HCT116 (cell line): Measurements from ENCODE around the gene F2R. TPM values are rescaled to one million over a fixed set of nuclear protein-coding genes. Genes with fewer than 3 reads are reported as not detected.
A peak's percentile ranks its signal among the peaks of the same experiment; 100 is the strongest.
"Not testable (repeated sequence)": the region's sequence is repeated elsewhere in the genome, so short reads cannot be mapped to it uniquely, and the experiment has no call there.

Experiments used
- ATAC-seq: fragments of 200-7000 bp; cut with Tn5 transposase; 2 replicates; pipeline ENCODE4 v1.9.1; 2020; ENCODE audit warnings: mild to moderate bottlenecking, moderate library complexity
- BruUV-seq: library from RNA; stranded (reverse); fragments of 400-500 nt; replicated peaks from 2 replicates; lab custom pipeline; 2021; lab: Mats Ljungman, UMichigan
- CTCF ChIA-PET: fragments of 300-600 bp; sonication (Branson Sonifier 250); formaldehyde crosslinking; loops from one replicate; lab custom pipeline; 2021; ENCODE audit warnings: antibody characterized with exemption; lab: Charles Lee
- POLR2A ChIA-PET: fragments of 300-600, 350-600 bp; sonication (Branson Sonifier 250); formaldehyde crosslinking; loops from one replicate; lab custom pipeline; 2021; ENCODE audit warnings: antibody characterized with exemption; lab: Charles Lee
- RAD21 ChIA-PET, 2 experiments: fragments of 300-600 bp; sonication (Branson Sonifier 250); formaldehyde crosslinking; loops; one replicate each; lab custom pipeline; 2023; ENCODE audit warnings: low total read pairs in 2 of 2; ENCODE audit not compliant: uncharacterized antibody in 2 of 2, unreplicated experiment in 2 of 2, low non-redundant PET in 1 of 2; lab: Charles Lee
- DNase-seq: peaks from one replicate; pipeline ENCODE4 v3.0.0-alpha.2; 2010; ENCODE audit warnings: low read depth, low spot score
- H2AFZ ChIP-seq: fragments of 200-600 bp; shearing (Covaris generic), sonication (generic); 2 replicates; pipeline ENCODE4 v1.6.1; 2017; ENCODE audit warnings: low read depth, mixed run types, mixed read lengths, antibody characterized with exemption, low read length; ENCODE audit not compliant: poor library complexity, severe bottlenecking
- H3K27ac ChIP-seq: 2 replicates; pipeline ENCODE4 v1.5.1; 2012; ENCODE audit warnings: low read depth, low read length
- H3K27me3 ChIP-seq: fragments of 200-600 bp; sonication (generic); 2 replicates; pipeline ENCODE4 v1.6.1; 2016; ENCODE audit warnings: mixed run types, low read length, mixed read lengths; ENCODE audit not compliant: insufficient read depth
- H3K36me3 ChIP-seq, 2 experiments: fragments of 200-500 bp in 1 of 2; fragments of 200-600 bp in 1 of 2; sonication (Bioruptor generic) in 1 of 2; sonication (generic) in 1 of 2; 2 replicates each; pipeline versions ENCODE4 v1.5.1 to v1.6.1; 2014 to 2016; ENCODE audit warnings: low read length in 2 of 2, inconsistent platforms in 1 of 2, mixed read lengths in 1 of 2, mixed run types in 1 of 2; ENCODE audit not compliant: insufficient read depth in 2 of 2, control insufficient read depth in 1 of 2
- H3K4me1 ChIP-seq, 2 experiments: fragments of 200-600 bp in 1 of 2; sonication (generic) in 1 of 2; 2 replicates each; pipeline versions ENCODE4 v1.5.1 to v1.6.1; 2012 to 2017; ENCODE audit warnings: low read length in 2 of 2, inconsistent platforms in 1 of 2, mild to moderate bottlenecking in 1 of 2, mixed read lengths in 1 of 2, mixed run types in 1 of 2, moderate library complexity in 1 of 2; ENCODE audit not compliant: insufficient read depth in 2 of 2, control insufficient read depth in 1 of 2
- H3K4me2 ChIP-seq: fragments of 200-600 bp; sonication (generic); 2 replicates; pipeline ENCODE4 v1.6.1; 2017; ENCODE audit warnings: mixed run types, low read length, mixed read lengths
- H3K4me3 ChIP-seq, 2 experiments: fragments of 200-600 bp in 1 of 2; sonication (generic) in 1 of 2; replicated peaks in 1 of 2; 2 replicates each; pipeline ENCODE4 v1.5.1; 2011 to 2016; ENCODE audit warnings: low read length in 2 of 2, control low read depth in 1 of 2, low read depth in 1 of 2, mild to moderate bottlenecking in 1 of 2, mixed read lengths in 1 of 2, mixed run types in 1 of 2
- H3K79me2 ChIP-seq: fragments of 200-600 bp; sonication (generic); 2 replicates; pipeline ENCODE4 v1.6.1; 2017; ENCODE audit warnings: mild to moderate bottlenecking, mixed run types, low read length, moderate library complexity, mixed read lengths; ENCODE audit not compliant: insufficient read depth
- H3K9ac ChIP-seq: fragments of 200-600 bp; sonication (generic); 2 replicates; pipeline ENCODE4 v1.6.1; 2016; ENCODE audit warnings: low read length, mixed read lengths
- H3K9me2 ChIP-seq: fragments of 200-600 bp; sonication (generic), shearing (Covaris generic); 2 replicates; pipeline ENCODE4 v1.6.1; 2017; ENCODE audit warnings: mixed run types, mild to moderate bottlenecking, moderate library complexity; ENCODE audit not compliant: insufficient read depth
- H3K9me3 ChIP-seq, 2 experiments: fragments of 200-500 bp in 1 of 2; fragments of 200-600 bp in 1 of 2; sonication (Bioruptor generic) in 1 of 2; sonication (generic) in 1 of 2; 2 replicates each; pipeline ENCODE4 v1.6.1; 2014 to 2017; ENCODE audit warnings: low read length in 2 of 2, mixed read lengths in 2 of 2, inconsistent platforms in 1 of 2, low read depth in 1 of 2, mild to moderate bottlenecking in 1 of 2, mixed run types in 1 of 2, moderate library complexity in 1 of 2; ENCODE audit not compliant: control insufficient read depth in 1 of 2, insufficient read depth in 1 of 2
- H4K20me1 ChIP-seq: fragments of 200-600 bp; sonication (generic), shearing (Covaris generic); 2 replicates; pipeline ENCODE4 v1.6.1; 2017; ENCODE audit warnings: mixed run types, mild to moderate bottlenecking, moderate library complexity; ENCODE audit not compliant: insufficient read depth
- ATF3 ChIP-seq: IDR thresholded peaks from 2 replicates; pipeline ENCODE4 v1.6.1; 2012
- CBX3 ChIP-seq: IDR thresholded peaks from 2 replicates; pipeline ENCODE4 v1.6.1; 2012; ENCODE audit warnings: low read depth
- CEBPB ChIP-seq: IDR thresholded peaks from 2 replicates; pipeline ENCODE4 v1.6.1; 2012; ENCODE audit warnings: low read depth
- EZH2 ChIP-seq: fragments of 200-600 bp; sonication (generic); IDR thresholded peaks from 2 replicates; pipeline ENCODE4 v1.6.1; 2017; ENCODE audit warnings: antibody characterized with exemption, mixed run types
- EZH2phosphoT487 ChIP-seq: fragments of 200-600 bp; IDR thresholded peaks from 2 replicates; pipeline ENCODE4 v1.6.1; 2018; ENCODE audit warnings: antibody characterized with exemption, borderline replicate concordance
- POLR2AphosphoS5 ChIP-seq: IDR thresholded peaks from 2 replicates; pipeline ENCODE4 v1.6.1; 2011; ENCODE audit warnings: mild to moderate bottlenecking, low read depth, low read length, moderate library complexity
- REST ChIP-seq: IDR thresholded peaks from 2 replicates; pipeline ENCODE4 v1.6.1; 2012; ENCODE audit warnings: low read depth
- SP1 ChIP-seq: IDR thresholded peaks from 2 replicates; pipeline ENCODE4 v1.6.1; 2012; ENCODE audit warnings: low read depth
- SRF ChIP-seq: IDR thresholded peaks from 2 replicates; pipeline ENCODE4 v1.6.1; 2012; ENCODE audit warnings: low read depth
- TCF7L2 ChIP-seq: IDR thresholded peaks from 2 replicates; pipeline ENCODE4 v1.7.0; 2011; ENCODE audit warnings: borderline replicate concordance, inconsistent platforms; ENCODE audit not compliant: insufficient read depth, insufficient read length; ENCODE audit errors: extremely low read depth
- ZNF274 ChIP-seq: fragments of 200-500 bp; sonication (Bioruptor generic); IDR thresholded peaks from 2 replicates; pipeline ENCODE4 v1.6.1; 2014; ENCODE audit warnings: mild to moderate bottlenecking, low read depth, low read length, inconsistent platforms
- intact Hi-C: fragments of 100-400 bp; cut with micrococcal nuclease; formaldehyde crosslinking; loops from 2 replicates; pipeline ENCODE4 v1.10.0; 2022
- total RNA-seq: library from RNA; stranded (reverse); gene quantifications from one replicate; pipeline ENCODE4 v1.2.1, GENCODE V29; 2021; ENCODE audit not compliant: unreplicated experiment

Gene F2R
- total RNA-seq, 1 experiment from 2014 or later, result 16.6 TPM

GRCh38 chr5:76766746-76767145 is 50.8 kb downstream of the F2R start (continued):
- TF ChIP-seq REST (no peak), SRF (peak; percentile 74), ZNF274 (no peak), EZH2 (no peak), ATF3 (0 out of 2 replicates have a peak, but pooled peaks have one; percentile 14), CEBPB (peak; percentile 54), EZH2phosphoT487 (no peak), TCF7L2 (no peak), SP1 (peak; percentile 71; the same call in 1 of the 2 replicates), POLR2AphosphoS5 (no peak), CBX3 (peak; percentile 53; the same call in 1 of the 2 replicates)
- TF ChIP-seq, all 23 proteins: peak for 9

GRCh38 chr5:76771041-76771440 is 55.1 kb downstream of the F2R start:
- H3K4me2 ChIP-seq, H3K4me3 ChIP-seq, H4K20me1 ChIP-seq, H3K9me3 ChIP-seq, H3K27me3 ChIP-seq, H3K36me3 ChIP-seq, POLR2A ChIA-PET, H2AFZ ChIP-seq, RAD21 ChIA-PET, BruUV-seq, H3K79me2 ChIP-seq, DNase-seq, H3K9ac ChIP-seq, H3K9me2 ChIP-seq, H3K27ac ChIP-seq, ATAC-seq: not testable (repeated sequence)
- CTCF ChIA-PET, result interaction anchor here (5.9 kb wide), 1 partner anchor 171 kb away, joined by 111 read pairs; no protein-coding TSS in a partner anchor
- peaks cover 8 to 27% of the 10 kb centered on the region in 2 experiments; a peak in 3 of 4 replicates for H3K4me1 ChIP-seq
- intact Hi-C loops, result loop anchor here (5.0 to 10.0 kb wide), 2 partner anchors 54 to 244 kb away; partner anchors contain the start of gene F2R
